Measurements from ENCODE around the gene NRCAM.
"Not testable (repeated sequence)": the region's sequence is repeated elsewhere in the genome, so short reads cannot be mapped to it uniquely, and the experiment has no call there.

Gene NRCAM

GRCh38 chr7:108280136-108280535 is 176.1 kb downstream of the NRCAM start:
- no peak overlapping the region for H2AFZ ChIP-seq (ENCODE audit: low read depth, low read length, severe bottlenecking)
- no peaks in the 10 kb centered on the region for H3F3A ChIP-seq (ENCODE audit: insufficient read depth)

GRCh38 chr7:108278776-108279175 is 177.5 kb downstream of the NRCAM start:
- H3K9ac ChIP-seq (ENCODE audit: low read length) = no peak overlapping the region
- H3K79me2 ChIP-seq (ENCODE audit: insufficient read depth, low read length) = no peaks in the 10 kb centered on the region
- H3K27ac ChIP-seq (ENCODE audit: low read depth, low read length) = no peak overlapping the region
- H3K9me2 ChIP-seq (replicated peaks; ENCODE audit: insufficient read depth, low read length) = no peaks in the 10 kb centered on the region
- H3K4me3 ChIP-seq (ENCODE audit: insufficient read depth, low read length, poor library complexity, severe bottlenecking) = no peak overlapping the region
- H3K36me3 ChIP-seq (ENCODE audit: low read length) = no peaks in the 10 kb centered on the region
- no peaks in the 10 kb centered on the region for H3F3A ChIP-seq (ENCODE audit: insufficient read depth)
- H3K27me3 ChIP-seq (ENCODE audit: low read length) = no peaks in the 10 kb centered on the region
- no peak for TF ChIP-seq CTCF (IDR thresholded peaks at IDR 0.05; ENCODE audit: insufficient read depth, low read length, poor library complexity, severe bottlenecking)
- no peak for TF ChIP-seq EZH2phosphoT487 (conservative IDR thresholded peaks at IDR 0.05; ENCODE audit: low read length)
- no peaks in the 10 kb centered on the region for H4K20me1 ChIP-seq (ENCODE audit: low read depth, low read length)
- no peaks in the 10 kb centered on the region for H3K9me3 ChIP-seq (ENCODE audit: insufficient read depth, low read length)
- no peak overlapping the region for H3K4me2 ChIP-seq (ENCODE audit: low read depth, low read length, poor library complexity, severe bottlenecking)
- H2AFZ ChIP-seq (ENCODE audit: low read depth, low read length, severe bottlenecking) = no peak overlapping the region

More at GRCh38 chr7:108280136-108280535, 176.1 kb downstream of the NRCAM start:
- H3K79me2 ChIP-seq (ENCODE audit: insufficient read depth, low read length) = no peaks in the 10 kb centered on the region
- H3K4me3 ChIP-seq (ENCODE audit: insufficient read depth, low read length, poor library complexity, severe bottlenecking) = no peak overlapping the region
- no peaks in the 10 kb centered on the region for H3K27me3 ChIP-seq (ENCODE audit: low read length)
- H3K9ac ChIP-seq (ENCODE audit: low read length) = no peak overlapping the region
- no peak overlapping the region for H3K4me2 ChIP-seq (ENCODE audit: low read depth, low read length, poor library complexity, severe bottlenecking)
- no peak overlapping the region for H3K27ac ChIP-seq (ENCODE audit: low read depth, low read length)
- H3K9me3 ChIP-seq (ENCODE audit: insufficient read depth, low read length) = no peaks in the 10 kb centered on the region
- H3K36me3 ChIP-seq (ENCODE audit: low read length) = no peaks in the 10 kb centered on the region
- H3K9me2 ChIP-seq (replicated peaks; ENCODE audit: insufficient read depth, low read length) = no peaks in the 10 kb centered on the region
- TF ChIP-seq EZH2phosphoT487 (conservative IDR thresholded peaks at IDR 0.05; ENCODE audit: low read length) (no peak), CTCF (IDR thresholded peaks at IDR 0.05; ENCODE audit: insufficient read depth, low read length, poor library complexity, severe bottlenecking) (no peak)
- H4K20me1 ChIP-seq (ENCODE audit: low read depth, low read length) = no peaks in the 10 kb centered on the region

- H3K9me2 ChIP-seq (replicated peaks; ENCODE audit: insufficient read depth, low read length) = no peaks in the 10 kb centered on the region
- H3K27me3 ChIP-seq (ENCODE audit: low read length) = no peaks in the 10 kb centered on the region
- H3K27ac ChIP-seq (ENCODE audit: low read depth, low read length) = no peak overlapping the region
- H3K79me2 ChIP-seq (ENCODE audit: insufficient read depth, low read length) = no peaks in the 10 kb centered on the region
- TF ChIP-seq CTCF (IDR thresholded peaks at IDR 0.05; ENCODE audit: insufficient read depth, low read length, poor library complexity, severe bottlenecking) = no peak
- no peak for TF ChIP-seq EZH2phosphoT487 (conservative IDR thresholded peaks at IDR 0.05; ENCODE audit: low read length)
- no peak overlapping the region for H3K4me2 ChIP-seq (ENCODE audit: low read depth, low read length, poor library complexity, severe bottlenecking)
- H3K4me3 ChIP-seq (ENCODE audit: insufficient read depth, low read length, poor library complexity, severe bottlenecking) = no peak overlapping the region
- H3K9me3 ChIP-seq (ENCODE audit: insufficient read depth, low read length) = no peaks in the 10 kb centered on the region
- no peak overlapping the region for H3K9ac ChIP-seq (ENCODE audit: low read length)
- H3F3A ChIP-seq (ENCODE audit: insufficient read depth) = no peaks in the 10 kb centered on the region
- no peaks in the 10 kb centered on the region for H3K36me3 ChIP-seq (ENCODE audit: low read length)
- no peak overlapping the region for H2AFZ ChIP-seq (ENCODE audit: low read depth, low read length, severe bottlenecking)
- no peaks in the 10 kb centered on the region for H4K20me1 ChIP-seq (ENCODE audit: low read depth, low read length)
Observed at GRCh38 chr7:108278281-108278680, 178.0 kb downstream of the NRCAM start.

- H3K4me3 ChIP-seq (ENCODE audit: insufficient read depth, low read length, poor library complexity, severe bottlenecking); H3K79me2 ChIP-seq (ENCODE audit: insufficient read depth, low read length); H4K20me1 ChIP-seq (ENCODE audit: low read depth, low read length); H3K27ac ChIP-seq (ENCODE audit: low read depth, low read length); H3F3A ChIP-seq (ENCODE audit: insufficient read depth); H3K36me3 ChIP-seq (ENCODE audit: low read length); H3K9me2 ChIP-seq (replicated peaks; ENCODE audit: insufficient read depth, low read length); H3K9ac ChIP-seq (ENCODE audit: low read length); H2AFZ ChIP-seq (ENCODE audit: low read depth, low read length, severe bottlenecking); H3K9me3 ChIP-seq (ENCODE audit: insufficient read depth, low read length); H3K27me3 ChIP-seq (ENCODE audit: low read length); H3K4me2 ChIP-seq (ENCODE audit: low read depth, low read length, poor library complexity, severe bottlenecking): not testable (repeated sequence)
Observed at GRCh38 chr7:108274447-108274846, 181.8 kb downstream of the NRCAM start.

GRCh38 chr7:108272891-108273290 is 183.3 kb downstream of the NRCAM start:
- not testable (repeated sequence) for H3K27me3 ChIP-seq (ENCODE audit: low read length); H3K4me2 ChIP-seq (ENCODE audit: low read depth, low read length, poor library complexity, severe bottlenecking); H3K79me2 ChIP-seq (ENCODE audit: insufficient read depth, low read length); H2AFZ ChIP-seq (ENCODE audit: low read depth, low read length, severe bottlenecking); H3K9me2 ChIP-seq (replicated peaks; ENCODE audit: insufficient read depth, low read length); H3K4me3 ChIP-seq (ENCODE audit: insufficient read depth, low read length, poor library complexity, severe bottlenecking); H3K27ac ChIP-seq (ENCODE audit: low read depth, low read length); H3K9ac ChIP-seq (ENCODE audit: low read length); H4K20me1 ChIP-seq (ENCODE audit: low read depth, low read length); H3K36me3 ChIP-seq (ENCODE audit: low read length); H3F3A ChIP-seq (ENCODE audit: insufficient read depth); H3K9me3 ChIP-seq (ENCODE audit: insufficient read depth, low read length)

Measured in SU-DHL-6 (cell line).